Measurements from ENCODE around the gene SNF8.

SNF8 gene

DNA sequence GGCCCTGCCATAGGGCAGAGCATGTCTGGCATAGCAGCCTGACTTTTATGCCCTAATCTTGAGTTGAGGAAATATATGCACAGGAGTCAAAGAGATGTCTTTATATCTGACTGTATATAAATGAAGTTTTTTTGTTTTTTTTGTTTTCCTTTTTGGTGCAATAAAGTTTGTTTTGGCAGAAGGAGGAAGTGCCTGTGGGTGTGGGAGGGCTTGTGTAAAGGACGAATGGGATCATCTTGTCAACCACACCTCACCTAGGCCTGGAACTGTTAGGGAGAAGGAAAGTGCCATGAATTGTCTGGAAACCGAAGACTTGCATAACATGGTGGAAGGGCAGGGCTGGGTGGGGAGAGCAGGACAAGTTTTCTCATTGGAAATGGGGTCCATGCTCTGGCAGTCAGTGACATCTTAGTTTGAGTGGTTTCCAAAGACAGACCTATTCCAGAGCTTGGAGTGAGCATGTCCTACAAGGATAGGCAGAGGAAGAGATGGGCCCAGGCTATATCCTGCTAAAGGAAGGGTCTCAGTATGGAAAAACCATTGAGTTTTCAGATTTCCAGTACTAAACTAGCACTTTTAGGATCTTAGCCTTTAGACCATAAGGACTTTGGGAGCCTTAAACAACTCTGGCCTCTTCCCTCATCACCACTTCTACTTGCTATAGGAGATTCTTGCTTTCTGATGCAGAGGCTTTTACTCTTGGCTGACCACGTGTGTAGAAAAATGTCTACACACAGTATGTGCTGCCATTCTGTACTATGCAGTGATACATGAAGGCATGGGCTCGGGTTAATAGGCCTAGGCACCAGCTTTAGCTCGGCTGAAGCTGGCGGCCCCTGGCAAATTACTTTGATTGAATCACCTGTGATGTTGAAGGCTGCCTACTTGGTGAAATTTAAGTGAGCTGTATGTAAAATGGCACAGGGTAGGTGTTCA, 15.5 kb downstream of the SNF8 start:
- no peak for DNase-seq

DNA sequence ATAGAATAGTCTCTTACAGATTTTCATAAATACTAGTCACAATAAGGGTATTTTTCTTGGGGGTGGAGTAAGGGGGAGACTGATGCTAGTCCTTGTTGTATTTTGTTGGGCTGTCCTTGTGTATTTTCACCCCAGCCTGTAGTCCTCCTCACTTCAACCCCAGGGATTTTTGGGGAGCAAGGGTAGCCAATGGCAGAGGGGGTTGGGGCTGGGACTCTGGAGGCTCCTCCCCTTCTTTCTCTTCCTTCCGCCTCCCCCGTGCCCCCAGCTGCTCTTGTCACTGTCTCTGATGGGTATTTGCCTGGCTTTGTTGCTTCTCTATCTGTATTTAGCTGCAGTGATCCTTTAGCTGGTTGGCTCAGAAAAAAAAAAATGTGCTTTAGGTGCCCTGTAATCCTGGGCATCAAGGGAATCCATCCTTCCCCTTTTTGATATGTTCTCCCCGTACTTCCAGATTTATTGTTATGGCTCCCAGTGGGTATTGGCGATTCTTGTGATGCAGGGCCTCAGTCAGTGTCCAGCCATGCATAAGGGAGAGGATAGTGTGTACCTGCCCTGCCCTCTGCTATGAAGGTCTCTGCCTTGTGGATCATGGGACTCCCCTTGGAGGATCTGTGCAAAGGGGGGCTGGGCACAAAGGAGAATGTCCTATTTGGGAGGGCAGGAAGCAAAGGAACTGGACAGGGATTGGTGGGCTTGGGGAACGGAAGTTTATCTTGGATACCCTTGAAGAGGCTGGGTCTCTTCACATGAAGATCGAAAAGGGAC, 16.5 kb downstream of the SNF8 start:
- DNase-seq: no peak

DNA sequence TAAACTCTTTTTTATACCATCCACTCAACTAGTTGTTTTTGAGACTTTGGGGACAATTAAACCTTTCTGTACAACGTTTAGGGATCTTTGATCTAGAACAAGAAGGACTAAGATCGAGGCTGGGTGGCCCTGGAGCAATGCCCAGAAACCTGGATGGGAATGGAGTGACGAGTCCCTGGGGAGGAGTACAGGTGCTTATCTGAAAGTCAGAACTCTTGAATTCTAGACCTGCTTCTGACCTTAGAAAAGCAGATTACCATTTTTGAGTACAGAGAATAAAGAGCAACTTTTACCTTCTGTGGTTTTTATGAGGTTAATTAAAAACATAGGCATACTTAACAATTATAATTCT, 18.7 kb downstream of the SNF8 start:
- no peak for DNase-seq

DNA sequence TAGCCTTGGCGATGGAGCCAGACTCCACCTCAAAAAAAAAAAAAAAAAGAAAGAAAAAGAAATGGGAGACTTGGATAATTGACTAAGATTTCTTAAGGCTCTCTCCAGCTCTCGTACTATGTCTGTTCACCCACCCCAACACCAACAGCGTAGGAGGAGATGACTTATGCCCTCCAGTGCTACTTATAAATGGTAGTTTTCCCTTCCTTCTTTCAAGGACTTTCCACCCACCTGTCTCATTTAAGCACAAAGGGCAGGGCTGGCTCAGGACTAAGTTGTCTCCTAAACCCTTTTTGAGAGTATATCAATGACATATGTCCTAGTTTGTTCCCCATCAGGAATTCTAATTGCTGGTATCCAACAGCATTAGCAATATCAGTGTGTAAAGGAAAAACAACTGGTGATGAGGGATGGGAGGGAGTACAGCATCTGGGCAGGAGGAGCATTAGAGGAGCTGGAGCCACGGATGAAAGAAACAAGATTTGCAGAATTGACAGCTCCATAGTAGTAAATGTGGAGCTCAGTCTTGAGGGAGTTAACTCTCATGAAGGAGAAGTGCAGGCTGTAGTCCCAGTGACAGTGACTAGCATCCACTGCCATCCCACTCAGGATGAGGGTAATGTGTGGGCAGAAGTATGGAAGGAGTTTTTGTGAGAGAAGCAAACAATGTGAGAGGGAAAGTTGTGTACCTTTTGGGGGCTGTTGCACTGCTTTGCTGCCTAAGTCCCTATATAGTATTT, 19.2 kb downstream of the SNF8 start:
- no peak for DNase-seq

DNA sequence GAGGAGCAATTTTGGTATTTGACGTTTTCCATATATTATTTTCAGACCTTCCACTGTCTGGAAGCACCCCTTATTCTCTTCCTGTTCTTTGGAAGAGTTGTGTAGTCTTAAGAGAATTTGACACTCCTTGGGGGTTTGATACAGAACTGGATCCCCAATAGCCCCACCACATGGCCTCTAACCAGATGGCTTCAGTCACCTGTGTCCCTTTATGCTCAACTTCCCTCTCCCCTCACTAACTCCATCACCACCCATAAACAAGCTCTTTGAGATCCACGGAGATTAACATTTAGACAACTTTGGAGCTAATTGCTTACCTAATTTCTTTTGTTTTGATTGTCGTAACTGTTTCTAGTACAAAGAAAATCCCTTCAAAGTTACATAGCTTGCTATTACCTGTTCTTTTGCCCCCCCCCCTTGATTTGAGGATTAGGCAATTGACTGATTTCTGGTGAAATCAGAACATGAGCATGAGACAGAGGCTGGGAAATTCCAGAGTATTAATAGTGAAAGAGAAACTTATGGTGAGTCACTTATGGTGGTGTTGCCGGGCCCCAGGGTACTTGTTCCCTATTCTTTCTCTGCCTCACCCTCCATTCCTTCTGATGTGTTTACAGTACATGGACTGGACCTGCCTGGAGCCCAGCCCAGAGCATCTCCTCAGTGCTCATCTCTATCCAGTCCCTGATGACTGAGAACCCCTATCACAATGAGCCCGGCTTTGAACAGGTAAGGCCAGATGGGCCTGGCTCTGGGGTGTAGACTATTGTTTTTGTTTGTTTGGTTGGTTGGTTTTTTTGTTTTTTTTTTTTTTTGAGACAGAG, 29.0 kb downstream of the SNF8 start:
- DNase-seq: no peak

DNA sequence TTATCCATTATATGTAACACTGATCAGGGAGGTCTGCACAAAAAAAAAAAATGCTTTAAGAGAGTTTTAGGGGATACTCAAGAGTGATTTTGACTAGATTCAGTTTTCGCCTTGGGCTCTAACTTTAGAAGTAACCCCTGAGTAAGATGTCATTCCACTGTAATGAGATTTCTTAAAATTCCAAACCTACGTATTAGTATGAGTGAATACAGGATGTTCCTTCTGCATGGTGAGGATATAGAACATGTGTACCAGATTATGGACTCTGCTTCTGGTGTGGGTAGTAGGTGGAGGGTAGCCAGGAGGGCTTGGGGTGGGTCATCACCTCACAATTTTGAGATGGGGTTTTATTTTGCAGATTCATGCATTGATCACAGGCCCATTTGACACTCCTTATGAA, 32.2 kb downstream of the SNF8 start:
- no peak for DNase-seq

DNA sequence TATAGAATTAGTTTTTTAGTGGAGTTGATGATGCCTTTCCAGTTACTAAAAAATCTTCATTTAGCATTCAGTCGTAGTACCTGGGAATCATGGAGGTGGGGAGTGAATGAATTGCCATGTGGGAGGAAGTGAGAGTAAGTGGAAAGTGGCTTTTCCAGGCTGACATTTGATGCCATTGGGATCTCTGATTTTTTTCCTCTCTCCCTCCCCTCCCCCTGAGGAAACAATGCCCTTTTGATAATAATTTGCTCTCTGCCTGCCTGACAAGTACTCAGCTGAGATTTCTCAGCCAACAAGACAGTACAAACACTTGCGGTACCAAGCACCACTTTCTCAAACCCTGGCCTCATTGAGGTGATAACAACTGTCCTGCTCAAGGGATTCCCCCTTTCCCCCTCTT, 34.3 kb downstream of the SNF8 start:
- DNase-seq: no peak

DNA sequence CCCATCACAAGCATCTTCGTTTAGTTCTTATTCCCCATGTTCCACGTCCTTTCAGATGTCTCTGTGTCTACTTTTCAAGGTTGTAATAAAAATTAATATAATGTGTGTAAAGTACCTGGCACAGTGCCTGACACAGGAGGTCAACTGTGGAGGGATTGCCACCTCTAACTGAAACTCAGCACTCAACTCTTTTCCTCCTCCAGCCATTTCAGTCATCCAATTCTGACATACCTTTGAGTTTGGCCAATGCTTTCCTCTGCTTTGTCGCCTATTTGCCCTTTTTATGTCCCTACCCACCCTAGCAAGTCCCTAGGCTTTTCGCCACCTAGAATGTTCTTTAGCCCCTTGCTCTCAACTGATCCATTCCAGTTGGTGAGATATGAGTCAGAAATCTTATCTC, 34.9 kb downstream of the SNF8 start:
- DNase-seq: no peak

DNA sequence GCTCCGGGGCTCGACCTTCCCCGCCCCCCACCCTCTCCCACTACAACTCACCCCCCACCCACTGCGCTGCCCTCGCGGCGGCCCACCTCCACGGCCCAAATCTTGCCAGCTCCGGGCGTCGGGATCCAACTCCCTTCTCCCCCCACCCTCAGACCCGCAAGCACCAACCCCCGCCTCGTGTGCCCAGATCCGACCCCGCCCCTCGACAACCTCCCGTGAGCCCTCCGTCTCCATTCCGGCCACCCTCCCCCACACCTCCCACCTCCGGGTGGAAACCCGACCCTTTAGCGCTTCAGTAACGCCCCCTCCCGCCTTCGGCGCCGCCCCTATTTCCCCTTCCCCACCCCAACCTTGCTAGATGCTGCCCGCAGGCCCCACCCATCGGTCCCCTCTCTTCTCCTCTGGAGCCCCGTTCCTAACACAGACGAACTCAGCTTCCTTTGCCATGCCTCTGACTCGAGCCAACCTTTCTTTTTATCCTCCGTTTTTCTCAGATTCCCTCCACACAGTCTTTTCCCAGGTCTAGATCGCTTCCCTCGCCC, 35.7 kb downstream of the SNF8 start:
- peak; percentile 77 for DNase-seq

DNA sequence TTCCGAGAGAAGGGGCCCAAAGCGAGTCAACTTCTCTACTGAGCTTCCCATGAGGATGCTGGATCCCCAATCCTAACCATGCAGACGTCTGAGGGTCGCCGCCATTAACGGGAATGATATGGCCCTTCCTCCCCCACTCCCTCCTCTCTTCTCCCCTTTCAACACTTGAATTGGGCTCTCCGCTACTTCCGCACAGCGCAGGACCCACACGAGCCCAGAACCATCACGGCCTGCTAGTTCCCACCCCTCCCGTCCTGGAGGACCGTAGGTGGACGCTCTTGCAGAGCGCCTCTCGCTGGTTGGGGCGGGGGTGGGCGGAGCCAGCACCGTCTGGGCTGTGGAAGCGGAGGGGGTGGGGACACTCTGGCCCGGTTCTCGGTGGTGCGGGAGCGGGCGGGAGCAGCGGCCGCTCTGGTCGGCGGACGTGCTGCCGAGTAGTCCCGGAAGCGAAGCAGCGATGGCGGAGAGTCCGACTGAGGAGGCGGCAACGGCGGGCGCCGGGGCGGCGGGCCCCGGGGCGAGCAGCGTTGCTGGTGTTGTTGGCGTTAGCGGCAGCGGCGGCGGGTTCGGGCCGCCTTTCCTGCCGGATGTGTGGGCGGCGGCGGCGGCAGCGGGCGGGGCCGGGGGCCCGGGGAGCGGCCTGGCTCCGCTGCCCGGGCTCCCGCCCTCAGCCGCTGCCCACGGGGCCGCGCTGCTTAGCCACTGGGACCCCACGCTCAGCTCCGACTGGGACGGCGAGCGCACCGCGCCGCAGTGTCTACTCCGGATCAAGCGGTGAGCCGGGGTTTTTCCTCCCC, 36.4 kb downstream of the SNF8 start, which contains the start of gene UBE2Z:
Gene UBE2Z, plus strand, starts transcription at position 361 of the 797 bp plus-strand sequence. Its CDS starts 97 bp downstream, at position 458.
- DNase-seq: peak; percentile 89

DNA sequence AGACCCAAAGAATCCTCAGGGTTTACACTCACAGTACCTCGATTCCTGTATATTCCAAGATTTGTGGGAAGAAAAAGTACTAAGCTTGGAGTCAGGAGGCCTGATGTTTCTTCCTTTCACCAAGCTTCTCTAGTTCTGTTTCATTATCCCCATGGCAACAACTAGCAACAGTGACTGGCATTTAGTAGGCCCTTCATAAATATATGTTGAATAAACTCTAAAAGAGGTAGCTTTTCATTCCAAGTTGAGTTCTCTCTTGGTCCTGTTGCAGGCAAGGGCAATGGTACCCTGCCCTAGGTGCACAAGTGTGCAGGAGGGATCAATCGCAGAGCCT, 37.0 kb downstream of the SNF8 start:
- DNase-seq: no peak

DNA sequence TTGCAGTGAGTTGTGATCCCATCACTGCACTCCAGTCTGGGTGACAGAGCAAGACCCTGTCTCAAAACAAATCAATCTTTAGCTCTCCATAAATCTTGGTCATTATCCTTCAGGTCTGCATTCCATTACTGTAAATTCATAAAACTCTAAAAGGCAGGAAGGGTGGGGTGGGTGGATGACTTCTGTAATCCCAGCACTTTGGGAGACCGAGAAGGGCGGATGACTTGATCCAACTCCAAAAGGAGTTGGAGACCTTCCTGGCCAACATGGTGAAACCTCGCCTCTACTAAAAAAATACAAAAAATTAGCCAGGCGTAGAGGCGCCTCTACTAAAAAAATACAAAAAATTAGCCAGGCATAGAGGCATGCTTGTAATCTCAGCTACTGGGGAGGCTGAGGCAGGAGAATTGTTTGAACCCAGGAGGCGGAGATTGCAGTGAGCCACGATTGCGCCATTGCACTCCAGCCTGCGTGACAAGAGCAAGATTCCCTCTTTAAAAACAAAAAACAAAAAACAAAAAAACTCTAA, 38.6 kb downstream of the SNF8 start:
- DNase-seq: no peak

DNA sequence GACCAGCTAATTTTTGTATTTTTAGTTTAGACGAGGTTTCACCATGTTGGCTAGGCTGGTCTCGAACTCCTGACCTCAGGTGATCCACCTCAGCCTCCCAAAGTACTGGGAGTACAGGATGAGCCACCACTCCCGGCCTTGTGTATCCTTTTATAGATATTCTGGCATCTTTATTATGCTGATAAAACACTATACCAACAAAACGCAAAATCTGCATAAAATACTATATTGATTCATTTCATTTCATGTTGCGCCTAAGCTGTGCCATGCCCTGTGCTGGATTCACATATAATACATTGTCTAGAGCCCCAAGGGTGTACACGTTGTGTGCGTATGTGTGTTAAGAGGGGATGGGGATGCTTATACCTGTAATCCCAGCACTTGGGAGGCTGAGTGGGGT, 40.2 kb downstream of the SNF8 start:
- no peak for DNase-seq

DNA sequence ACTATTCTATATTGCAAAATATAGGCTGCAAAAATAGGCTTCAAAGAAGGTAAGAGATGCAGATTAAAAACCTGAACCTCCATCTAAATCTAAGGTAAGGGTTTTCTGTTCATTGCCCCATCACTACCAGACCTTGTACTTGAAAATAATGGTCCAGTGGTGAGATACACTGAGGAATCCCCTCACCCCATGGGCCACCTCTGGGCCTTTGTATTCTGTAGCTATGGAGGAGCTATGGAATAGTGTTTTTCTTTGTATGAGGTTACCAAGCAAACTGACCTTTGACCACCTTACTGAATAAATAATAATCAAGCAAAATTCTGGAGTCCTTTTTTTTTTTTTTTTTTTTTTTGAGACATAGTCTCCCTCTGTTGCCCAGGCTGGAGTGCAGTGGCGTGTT, 41.2 kb downstream of the SNF8 start:
- DNase-seq: no peak

DNA sequence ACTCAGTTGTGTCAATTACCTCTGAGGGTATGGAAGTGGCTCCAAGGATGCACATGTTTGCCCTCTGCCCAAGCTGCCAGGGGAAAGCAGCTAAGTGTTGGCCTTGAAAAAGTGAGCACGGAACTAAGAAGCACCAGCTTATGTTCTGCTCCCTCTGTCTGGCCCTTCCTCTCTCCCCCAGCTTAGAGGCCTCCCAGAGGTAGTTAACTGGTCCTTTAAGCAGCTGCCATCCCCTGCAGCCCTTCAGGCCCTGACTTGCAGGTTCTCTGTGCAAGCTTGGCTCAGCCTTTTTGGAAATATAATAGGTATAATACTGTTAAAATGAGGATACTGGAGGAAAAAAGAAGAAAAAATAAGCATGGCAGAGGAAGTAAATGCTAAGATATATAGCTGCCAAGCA, 43.4 kb downstream of the SNF8 start:
- DNase-seq: no peak

DNA sequence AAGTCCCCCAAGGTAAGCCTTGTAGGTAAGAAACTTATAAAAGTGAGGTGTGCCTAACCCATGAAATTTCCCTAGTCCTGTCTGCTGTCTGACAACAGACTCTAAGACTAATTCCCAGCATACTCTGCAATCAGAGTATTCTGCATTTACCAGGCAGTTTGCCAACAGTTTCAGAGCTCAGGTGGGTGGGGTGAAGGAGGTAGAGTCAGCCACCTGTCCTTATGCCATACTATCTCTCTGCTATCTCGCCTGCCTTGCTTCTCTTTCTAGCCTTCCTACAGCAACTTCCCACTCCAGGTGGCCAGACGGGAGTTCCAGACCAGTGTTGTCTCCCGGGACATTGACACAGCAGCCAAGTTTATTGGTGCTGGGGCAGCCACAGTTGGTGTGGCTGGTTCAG, 49.8 kb downstream of the SNF8 start:
- DNase-seq: peak; percentile 0

DNA sequence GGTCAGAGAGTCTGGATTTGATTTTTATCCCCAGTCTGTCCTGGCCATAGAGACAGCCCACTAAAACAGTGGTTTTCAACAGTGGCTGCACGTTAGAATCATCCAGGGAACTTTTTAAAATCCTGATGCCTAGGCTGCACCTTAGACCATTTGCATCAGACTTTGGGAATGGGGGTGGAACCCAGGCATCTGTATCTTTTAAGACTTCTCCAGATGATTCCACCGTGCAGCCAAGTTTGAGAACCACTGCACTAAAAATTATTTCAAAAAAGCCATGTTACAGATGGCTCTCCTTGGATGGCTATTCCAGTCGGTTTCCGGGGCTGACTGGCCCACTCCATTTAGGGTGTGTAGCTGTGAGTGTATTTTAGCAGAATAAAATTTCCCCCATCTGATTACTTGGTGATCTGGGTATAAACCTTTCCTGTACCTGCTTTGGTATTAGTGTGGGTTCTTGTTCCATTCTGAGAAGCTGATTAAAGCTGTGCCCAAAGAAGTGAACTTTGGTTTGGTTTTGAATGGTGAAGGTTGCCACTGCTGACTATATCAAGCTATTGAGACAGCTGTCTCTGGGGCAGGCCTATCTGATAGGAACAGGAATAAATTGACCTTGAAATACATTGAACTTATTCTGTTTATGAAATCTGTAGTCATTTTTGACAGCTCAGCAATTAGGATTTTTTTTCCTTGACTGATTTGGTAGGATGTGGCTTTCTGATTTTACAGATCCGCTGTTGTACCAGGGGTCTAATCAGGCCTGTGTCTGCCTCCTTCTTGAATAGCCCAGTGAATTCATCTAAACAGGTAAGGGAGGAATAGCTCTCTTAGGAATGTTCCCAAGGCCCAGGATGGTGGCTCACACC, 50.8 kb downstream of the SNF8 start:
- DNase-seq: no peak

DNA sequence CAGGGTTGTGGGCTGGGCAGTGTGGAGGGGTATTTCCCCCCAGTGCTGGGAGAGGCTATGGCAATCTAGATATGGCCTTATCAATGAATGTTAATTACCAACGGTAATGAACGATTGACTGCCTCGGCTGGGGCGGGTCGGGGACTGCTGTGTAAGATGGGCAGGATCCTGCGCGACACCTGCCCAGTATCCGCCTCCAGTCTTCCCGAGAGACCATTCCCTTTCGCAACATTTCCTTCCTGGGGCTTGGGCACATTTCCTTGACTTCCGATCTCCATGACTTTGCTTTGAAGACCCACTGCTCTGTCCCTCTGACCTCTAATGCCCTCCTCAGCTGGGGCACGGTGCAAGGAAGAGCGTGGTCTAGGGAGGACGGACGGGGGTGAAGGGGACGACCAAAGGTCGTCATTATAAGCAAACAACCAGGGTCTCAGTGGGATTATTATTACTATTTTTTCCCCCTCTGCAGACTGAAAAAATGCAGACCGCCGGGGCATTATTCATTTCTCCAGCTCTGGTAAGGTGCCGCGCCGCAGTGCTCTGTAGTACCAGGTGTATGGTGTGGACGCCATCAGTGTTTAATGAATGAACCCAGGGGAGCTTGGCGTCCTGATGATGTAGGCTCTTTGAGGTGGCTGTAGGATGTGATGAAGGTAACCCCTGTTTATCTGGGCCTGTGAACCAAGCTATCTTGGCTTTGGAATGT, 51.5 kb downstream of the SNF8 start:
- DNase-seq: no peak

DNA sequence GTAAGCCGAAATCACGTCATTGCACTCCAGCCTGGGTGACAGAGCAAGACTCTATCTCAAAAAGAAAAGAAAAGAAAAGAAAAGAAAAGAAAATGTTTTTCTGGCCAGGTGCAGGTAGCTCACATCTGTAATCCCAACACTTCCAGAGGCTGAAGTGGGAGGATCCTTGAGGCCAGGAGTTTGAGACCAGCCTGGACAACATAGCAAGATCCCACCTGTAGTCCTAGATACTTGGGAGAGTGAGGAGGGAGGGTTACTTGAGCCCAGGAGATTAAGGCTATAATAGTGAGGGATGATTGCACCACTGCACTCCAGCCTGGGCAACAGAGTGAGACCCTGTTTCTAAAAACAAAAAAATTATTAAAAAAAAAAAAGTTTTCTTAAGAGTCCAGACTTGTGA, 54.6 kb downstream of the SNF8 start:
- DNase-seq: no peak

DNA sequence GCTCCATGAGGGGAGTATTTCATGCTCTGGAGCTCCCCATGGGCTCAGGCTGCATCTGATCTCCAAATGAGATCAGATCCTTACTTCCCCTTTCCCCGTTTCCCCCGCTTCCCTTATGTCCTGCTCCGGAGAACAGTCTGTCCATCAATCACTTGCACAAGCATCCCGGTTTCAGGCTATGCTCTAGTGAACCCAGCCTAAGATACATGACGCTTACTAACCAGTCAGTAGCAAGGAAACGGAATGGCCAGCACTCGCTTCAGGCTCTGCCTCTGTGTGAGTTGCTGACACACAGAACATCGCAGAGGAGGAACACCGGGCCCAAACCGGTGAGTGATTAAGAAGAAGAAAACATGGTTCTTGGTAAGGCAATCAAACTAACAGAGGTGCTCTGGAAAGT, 61.5 kb downstream of the SNF8 start:
- DNase-seq: no peak
